Measurements from ENCODE around the gene MRAS.
"Not testable (repeated sequence)": the region's sequence is repeated elsewhere in the genome, so short reads cannot be mapped to it uniquely, and the experiment has no call there.

MRAS gene

DNA sequence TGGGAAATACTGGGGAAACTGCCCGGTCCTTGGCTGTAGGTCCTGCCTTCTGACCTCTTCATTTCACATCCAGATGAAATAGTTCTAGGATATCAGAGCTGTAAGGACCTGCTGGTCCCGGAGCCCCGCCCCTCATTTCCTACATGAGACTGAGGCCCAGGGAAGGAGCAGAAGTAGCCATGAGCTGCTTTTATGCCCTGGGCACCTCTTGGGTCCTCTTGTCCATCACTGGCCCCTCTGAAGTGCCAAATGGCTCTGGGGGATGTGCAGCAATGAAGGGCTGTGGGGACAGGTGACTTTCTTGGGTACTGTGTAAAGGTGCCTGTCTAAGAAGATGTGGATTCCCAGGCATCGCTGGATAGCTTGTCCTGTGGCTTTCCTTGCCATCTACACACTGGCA, 45.8 kb downstream of the MRAS start:
- no peak for DNase-seq

DNA sequence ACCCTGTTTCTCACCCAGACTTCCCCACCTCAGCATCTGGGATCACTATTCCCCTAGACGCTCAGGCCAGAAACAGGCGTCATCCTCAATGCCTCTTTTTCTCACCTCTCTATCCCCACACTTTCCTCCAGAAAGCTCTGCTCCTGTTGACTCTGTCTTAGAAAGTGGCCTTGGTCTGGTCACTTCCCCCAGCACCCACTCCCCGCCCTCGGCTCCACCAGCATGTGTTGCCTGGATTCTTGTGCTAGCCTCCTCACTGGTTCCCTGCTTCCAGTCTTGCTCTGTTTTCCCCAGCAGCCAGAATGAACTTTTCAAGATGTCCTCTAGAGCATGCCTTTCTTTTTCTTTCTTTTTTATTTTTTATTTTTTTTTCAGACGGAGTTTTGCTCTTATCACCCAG, 46.3 kb downstream of the MRAS start:
- DNase-seq = no peak

DNA sequence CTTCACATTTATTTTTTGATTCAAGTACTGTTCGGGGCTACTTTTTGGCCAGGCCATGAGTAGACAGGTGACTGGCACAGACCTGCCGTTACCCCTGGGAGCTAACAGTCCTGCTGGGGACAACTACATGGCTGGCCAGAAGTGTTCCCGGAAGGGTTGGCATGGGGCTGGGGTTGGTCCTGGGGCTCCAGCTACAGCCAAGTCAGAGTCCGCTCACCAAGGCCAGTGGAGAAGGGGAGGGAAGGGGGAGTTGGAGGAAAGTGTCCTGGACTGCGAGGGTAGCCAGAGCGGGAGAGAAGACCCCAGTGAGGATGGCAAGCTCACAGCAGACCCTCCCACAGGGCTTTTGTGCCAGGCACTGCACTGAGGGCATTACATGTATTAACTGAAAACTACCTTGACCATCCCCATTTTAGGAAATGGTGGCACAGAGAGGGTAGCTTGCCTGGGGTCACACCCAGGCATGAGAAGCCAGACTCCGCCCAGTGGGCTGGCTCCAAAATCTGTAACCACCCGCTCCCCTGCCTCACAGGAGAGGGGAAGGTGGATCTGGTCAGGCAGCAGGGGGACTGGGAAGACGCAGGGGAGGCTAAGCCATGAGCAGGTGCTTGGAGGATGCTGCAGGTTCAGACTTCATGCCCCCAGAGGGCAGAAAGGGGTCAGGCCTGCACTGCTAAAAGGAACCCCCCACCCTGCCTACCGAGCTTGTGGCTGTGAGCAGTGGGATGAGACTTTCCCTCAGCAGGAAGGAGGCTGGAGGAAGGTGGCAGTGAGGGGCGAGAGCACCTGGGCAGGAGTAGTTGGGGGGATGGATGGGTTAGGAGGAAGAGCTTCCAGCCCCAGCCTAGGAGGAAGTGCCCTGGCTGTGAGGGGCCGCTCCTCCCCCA, 47.7 kb downstream of the MRAS start:
- DNase-seq = no peak

DNA sequence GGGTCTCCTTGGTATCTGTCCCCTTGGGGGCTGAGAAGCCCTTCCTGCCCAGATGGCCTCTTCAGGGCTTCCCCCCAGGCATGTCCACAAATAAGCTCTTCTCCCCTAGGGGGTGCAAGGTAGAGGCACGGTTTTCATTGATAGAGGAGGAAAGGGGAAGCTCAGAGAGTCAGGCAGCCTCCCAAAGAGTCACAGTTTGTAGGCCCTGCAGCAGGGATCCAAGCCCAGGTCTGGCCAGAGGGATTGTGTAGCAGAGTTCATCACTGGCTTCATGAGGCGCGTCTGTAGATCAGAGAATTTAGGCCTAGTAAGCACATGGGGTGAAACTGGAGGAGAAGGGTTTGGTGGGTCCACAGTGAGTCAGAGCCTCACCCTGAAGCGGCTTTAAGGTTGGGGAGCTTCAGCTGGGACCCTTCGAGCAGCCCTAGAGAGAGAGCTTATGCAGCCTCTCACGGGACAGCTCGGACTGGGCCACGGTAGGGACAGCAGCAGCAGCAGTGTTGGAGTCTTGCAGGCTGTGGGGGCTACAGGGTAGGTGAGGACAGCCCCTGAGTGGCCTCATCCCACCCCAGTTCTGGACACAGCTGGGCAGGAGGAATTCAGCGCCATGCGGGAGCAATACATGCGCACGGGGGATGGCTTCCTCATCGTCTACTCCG, 48.5 kb downstream of the MRAS start:
- DNase-seq = no peak

- no peak for DNase-seq
Observed at GRCh38 chr3:138397983-138398382, 49.6 kb downstream of the MRAS start.

DNA sequence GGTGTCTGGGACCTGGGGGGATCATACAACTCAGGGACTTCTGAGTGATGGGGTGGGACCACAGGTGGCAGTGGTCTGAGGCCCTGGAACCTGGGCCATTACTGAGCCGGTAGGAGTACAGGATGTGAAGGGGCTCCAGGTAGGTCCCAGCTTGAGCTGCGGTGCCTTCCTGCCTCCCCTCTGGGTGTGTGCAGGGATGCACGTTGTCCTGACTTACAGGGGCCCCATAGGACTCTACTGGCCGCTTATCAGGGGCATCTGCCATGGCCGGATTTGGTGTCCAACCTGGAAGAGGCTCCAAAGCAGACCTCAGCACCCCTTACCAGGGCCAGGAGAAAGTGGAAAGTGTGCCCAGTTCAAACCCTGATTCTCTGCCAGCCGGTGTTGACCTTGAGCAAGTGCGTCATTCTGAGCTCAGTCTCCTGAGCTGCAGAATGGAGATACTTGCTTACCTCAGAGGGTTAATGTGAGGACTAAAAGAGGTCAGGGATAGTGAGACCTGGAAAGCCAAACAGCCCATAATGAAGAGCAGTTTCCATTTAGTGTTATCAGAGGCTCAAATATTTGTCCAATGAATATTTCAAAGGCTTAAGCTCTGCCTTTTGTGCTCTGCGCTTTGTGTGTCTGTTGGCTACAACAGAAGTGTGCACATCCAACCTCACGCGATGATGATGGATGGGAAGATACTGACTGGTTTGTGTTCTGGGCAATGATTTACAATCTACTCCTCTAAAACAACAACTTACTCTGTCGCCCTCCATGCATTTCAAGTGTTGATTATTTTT, 50.6 kb downstream of the MRAS start:
- no peak for DNase-seq

DNA sequence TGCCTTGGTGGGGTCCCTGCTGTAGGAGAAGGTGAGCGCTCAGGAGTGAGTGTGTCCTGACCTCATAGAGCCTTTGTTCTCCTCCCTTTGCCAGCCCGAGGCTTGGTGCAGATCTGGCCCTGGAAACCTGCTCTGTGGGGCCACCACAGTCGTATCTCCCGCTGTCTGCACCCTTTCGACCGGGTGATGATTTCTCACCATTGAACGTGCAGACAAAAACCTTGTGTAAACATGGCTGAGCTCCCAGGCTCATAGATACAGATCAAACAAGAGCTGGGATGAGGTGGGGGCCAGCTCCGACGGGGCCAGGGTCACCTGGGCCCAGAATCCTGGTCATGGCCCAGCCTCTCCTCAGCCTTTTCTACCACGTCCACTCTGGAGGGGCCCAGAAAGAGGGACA, 51.4 kb downstream of the MRAS start:
- no peak for DNase-seq

GRCh38 chr3:138400651-138401070, 52.3 kb downstream of the MRAS start:
- no peak for DNase-seq

GRCh38 chr3:138401834-138402233, 53.5 kb downstream of the MRAS start:
- DNase-seq = no peak

DNA sequence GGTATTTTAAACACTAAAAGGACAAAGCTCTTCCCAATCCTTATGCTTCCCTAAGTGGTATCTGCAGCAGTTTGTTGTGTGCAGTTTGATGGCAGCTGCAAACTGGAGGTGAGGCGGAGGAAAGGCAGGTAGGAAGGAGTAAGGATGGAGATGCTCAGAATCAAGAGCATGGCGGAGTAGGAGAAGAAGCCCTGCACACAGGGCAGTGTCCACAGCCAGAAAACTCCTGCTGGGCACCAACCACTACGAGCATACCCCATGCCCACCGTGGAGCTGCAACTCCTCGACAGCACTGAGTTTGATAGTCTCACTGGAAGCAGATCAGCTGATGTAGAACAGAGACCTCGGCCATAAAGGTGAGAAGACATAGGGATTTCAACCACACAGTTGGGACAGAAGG, 55.7 kb downstream of the MRAS start:
- DNase-seq = no peak

DNA sequence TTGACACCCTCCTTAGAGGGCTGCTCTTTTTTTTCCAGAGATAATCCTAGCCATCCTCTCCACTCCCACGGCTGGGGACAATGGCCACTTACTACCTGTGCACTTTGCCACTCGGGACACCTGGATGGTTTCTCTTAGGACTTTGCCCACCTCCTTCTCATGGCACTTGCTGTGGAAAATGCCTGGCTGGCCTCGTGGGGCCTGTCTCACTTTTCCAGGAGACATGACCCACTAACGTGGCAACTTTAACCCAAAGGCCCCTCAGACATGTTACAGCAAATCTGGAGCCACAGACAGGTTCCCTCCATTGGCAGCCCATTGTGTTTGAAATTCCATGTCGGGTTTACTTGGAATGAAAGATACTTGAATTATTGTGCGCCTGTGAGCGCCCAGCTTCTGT, 56.6 kb downstream of the MRAS start:
- DNase-seq = no peak

GRCh38 chr3:138405486-138405885, 57.1 kb downstream of the MRAS start:
- DNase-seq = no peak

- no peak for DNase-seq
Observed at GRCh38 chr3:138406606-138407005, 58.2 kb downstream of the MRAS start.

DNA sequence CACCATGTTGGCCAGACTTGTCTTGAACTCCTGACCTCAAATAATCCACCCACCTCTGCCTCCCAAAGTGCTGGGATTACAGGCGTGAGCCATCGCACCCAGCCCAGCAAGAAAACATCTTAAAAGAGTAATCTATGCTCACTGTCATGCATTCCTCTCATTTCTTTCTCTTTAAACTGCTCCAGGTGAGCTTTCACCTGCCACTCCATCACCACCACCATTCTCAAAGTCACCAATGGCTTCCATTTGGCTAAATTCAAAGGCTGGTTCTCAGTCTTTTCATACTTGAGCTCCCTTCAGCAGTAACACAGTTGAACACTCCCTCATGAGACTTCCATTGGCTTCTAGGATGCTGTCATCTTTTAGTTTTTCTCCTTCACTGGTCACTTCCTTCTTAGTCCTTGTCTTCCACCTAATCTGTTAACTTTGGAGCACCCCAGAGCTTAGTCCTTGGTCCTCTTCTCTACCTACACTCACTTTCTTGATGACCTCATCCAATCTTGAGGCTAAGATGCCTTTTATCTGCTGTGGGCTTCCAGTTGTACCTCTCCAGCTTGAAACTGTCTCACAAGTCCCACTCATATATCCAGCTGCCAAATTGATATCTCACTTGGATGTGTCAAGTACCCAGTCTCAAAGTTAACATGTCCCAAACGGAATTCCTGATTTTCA, 59.0 kb downstream of the MRAS start:
- DNase-seq = no peak

GRCh38 chr3:138408751-138409570, 60.6 kb downstream of the MRAS start:
- DNase-seq = no peak

- peak; percentile 24 for DNase-seq
Observed at GRCh38 chr3:138412821-138413551, 64.6 kb downstream of the MRAS start.

DNA sequence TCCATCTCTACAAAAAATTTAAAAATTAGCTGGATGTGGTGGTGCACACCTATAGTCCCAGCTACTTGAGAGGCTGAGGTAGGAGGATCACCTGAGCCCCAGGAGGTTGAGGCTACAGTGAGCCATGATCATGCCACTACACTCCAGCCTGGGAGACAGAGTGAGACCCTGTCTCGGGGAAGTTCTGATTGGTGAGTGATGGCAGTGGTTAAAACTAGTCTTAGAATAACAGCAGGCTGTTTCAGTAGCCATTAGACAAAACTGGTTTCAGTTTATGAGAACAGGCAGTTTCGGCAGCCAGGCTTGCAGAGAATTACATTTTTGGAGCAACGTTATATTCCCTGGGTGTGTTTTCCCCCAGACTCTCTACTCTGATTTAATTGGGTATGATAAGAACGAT, 67.9 kb downstream of the MRAS start:
- not testable (repeated sequence) for DNase-seq

GRCh38 chr3:138417559-138417982, 69.2 kb downstream of the MRAS start:
- DNase-seq = peak; percentile 43

DNA sequence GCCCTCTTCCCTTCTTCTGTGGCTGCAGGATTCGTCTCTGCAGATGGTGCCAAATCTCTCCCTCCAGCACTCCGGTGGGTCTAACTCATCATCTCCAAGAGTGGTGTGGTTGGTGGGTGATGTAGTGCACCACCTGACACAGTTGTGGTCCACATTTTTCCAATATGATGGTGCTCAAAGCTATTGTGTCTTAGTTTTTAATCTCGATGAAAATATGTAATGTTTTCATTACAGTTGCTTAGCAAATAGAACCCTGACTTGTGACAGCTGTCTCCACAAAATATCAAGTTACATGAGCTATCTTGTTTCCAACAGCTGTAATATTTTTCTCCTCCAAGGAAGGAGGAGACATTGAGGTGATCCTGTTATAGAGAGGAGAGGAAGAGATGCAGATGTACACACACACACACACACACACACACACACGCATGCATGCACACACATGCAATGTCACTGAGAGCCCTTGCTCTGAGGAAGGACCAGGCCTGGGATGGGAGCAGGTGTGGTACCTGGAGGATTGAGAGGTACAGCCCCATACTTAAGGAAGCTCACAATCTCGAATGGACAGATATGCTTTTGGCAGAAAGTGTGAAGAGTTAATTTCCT, 70.3 kb downstream of the MRAS start:
- no peak for DNase-seq

DNA sequence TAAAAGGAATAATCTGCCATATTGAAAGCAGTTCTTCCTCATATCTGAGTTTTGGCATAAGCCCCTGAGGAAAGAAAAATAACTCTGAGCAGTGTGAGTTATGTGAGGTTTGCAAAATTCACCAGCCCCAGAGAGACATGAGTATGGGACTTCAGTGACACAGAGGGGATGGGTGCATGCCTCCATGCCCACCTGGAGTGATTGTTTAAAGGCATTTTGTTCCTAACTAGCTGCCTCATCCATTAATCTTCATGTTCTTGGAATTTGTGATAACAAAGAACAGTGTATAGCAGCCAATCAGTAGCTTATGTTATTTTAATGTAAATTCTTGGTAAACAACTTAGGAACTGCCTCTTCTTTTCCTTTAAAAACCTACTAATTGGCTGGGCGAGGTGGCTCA, 74.9 kb downstream of the MRAS start:
- DNase-seq = no peak

DNA sequence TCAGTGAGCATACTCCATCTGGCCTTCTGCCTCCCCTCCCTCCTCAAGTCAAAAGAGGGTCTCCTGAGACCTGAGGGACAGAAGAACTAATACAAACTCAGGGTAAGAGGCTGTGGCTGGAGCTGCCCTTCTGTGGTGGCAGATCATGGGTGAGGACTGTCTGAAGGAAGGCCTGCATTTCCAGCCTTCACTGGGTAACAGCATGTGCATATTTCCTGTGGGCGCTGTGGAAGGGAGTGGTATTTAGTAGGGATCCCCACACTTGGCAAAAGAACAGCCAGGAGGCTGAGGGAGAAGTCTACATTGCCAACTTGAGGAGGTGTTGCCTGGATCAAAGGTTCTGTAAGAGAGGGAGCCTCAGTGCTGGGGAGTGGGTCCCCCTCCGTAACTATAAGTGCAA, 75.9 kb downstream of the MRAS start:
- no peak for DNase-seq

All from CD4-positive, alpha-beta T cell treated with Interleukin-15 for 1 hour (primary cell).